HEK293 (cell line): ENCODE results near the gene MLLT6.

Experiments used
- CTCF ChIA-PET: fragments of 350-600 bp; formaldehyde crosslinking; extraction: SDS; loops from one replicate; lab custom pipeline; 2021; ENCODE audit warnings: antibody characterized with exemption; lab: Yijun Ruan, JAX
- POLR2A ChIA-PET: fragments of 300-600 bp; formaldehyde crosslinking; extraction: SDS; loops from one replicate; lab custom pipeline; 2020; ENCODE audit warnings: antibody characterized with exemption, inconsistent platforms; lab: Yijun Ruan, JAX
- H3K27ac ChIP-seq: fragments of 200-500 bp; sonication (Bioruptor generic); 2 replicates; pipeline ENCODE4 v1.5.1; 2014; ENCODE audit warnings: low read depth, low read length, control low read depth, inconsistent platforms; ENCODE audit errors: extremely low read depth
- H3K36me3 ChIP-seq, 2 experiments: fragments of 200-500 bp in 1 of 2; sonication (Bioruptor generic) in 1 of 2; 1 replicate in 1 of 2; 2 replicates in 1 of 2; pipeline ENCODE4 v1.5.1; 2014 to 2017; ENCODE audit warnings: inconsistent platforms in 2 of 2, low read length in 2 of 2; ENCODE audit not compliant: control insufficient read depth in 2 of 2, insufficient read depth in 1 of 2
- H3K4me1 ChIP-seq: fragments of 200-500 bp; sonication (Bioruptor generic); 2 replicates; pipeline ENCODE4 v1.5.1; 2014; ENCODE audit warnings: mild to moderate bottlenecking, low read length, inconsistent platforms; ENCODE audit not compliant: control insufficient read depth, insufficient read depth
- H3K4me3 ChIP-seq: 2 replicates; pipeline ENCODE4 v1.5.1; 2011; ENCODE audit warnings: low read depth, mild to moderate bottlenecking, control low read depth, low read length, moderate library complexity
- H3K9me3 ChIP-seq: fragments of 200-500 bp; sonication (Bioruptor generic); 2 replicates; pipeline ENCODE4 v1.5.1; 2014; ENCODE audit warnings: low read depth, low read length, inconsistent platforms; ENCODE audit not compliant: control insufficient read depth, insufficient read depth
- OSR2 ChIP-seq: fragments of 450-650 bp; formaldehyde crosslinking; IDR thresholded peaks from 2 replicates; pipeline ENCODE4 v1.5.1; 2016; ENCODE audit warnings: missing biosample characterization, missing genetic modification characterization
- SALL2 ChIP-seq: fragments of 450-650 bp; formaldehyde crosslinking; IDR thresholded peaks from 2 replicates; pipeline ENCODE4 v1.5.0; 2017; ENCODE audit warnings: missing biosample characterization, mild to moderate bottlenecking, missing genetic modification characterization, borderline replicate concordance
- ZFHX2 ChIP-seq: fragments of 450-650 bp; formaldehyde crosslinking; conservative IDR thresholded peaks from 2 replicates; pipeline ENCODE4 v1.5.1; 2016; ENCODE audit warnings: missing biosample characterization, missing genetic modification characterization
- ZNF112 ChIP-seq: fragments of 450-650 bp; formaldehyde crosslinking; IDR thresholded peaks from 2 replicates; pipeline ENCODE4 v1.5.0; 2017; ENCODE audit warnings: missing biosample characterization, missing genetic modification characterization
- ZNF132 ChIP-seq: fragments of 450-650 bp; formaldehyde crosslinking; IDR thresholded peaks from 2 replicates; pipeline ENCODE4 v1.5.1; 2017; ENCODE audit warnings: missing biosample characterization, missing genetic modification characterization, borderline replicate concordance
- ZNF157 ChIP-seq: fragments of 450-650 bp; formaldehyde crosslinking; IDR thresholded peaks from 2 replicates; pipeline ENCODE4 v1.5.1; 2016; ENCODE audit warnings: missing biosample characterization, missing genetic modification characterization
- ZNF266 ChIP-seq: fragments of 450-650 bp; formaldehyde crosslinking; IDR thresholded peaks from 2 replicates; pipeline ENCODE4 v1.5.1; 2016; ENCODE audit warnings: missing biosample characterization, missing genetic modification characterization, low read depth
- ZNF600 ChIP-seq: fragments of 450-650 bp; formaldehyde crosslinking; IDR thresholded peaks from 2 replicates; pipeline ENCODE4 v1.5.1; 2016; ENCODE audit warnings: missing biosample characterization, missing genetic modification characterization
- ZNF664 ChIP-seq: fragments of 450-650 bp; formaldehyde crosslinking; IDR thresholded peaks from 2 replicates; pipeline ENCODE4 v1.5.1; 2016; ENCODE audit warnings: missing biosample characterization, missing genetic modification characterization
- ZNF792 ChIP-seq: fragments of 450-650 bp; formaldehyde crosslinking; IDR thresholded peaks from 2 replicates; pipeline ENCODE4 v1.5.1; 2016; ENCODE audit warnings: missing biosample characterization, missing genetic modification characterization
- ZXDB ChIP-seq: fragments of 450-650 bp; formaldehyde crosslinking; IDR thresholded peaks from 2 replicates; pipeline ENCODE4 v1.5.1; 2016; ENCODE audit warnings: missing biosample characterization, missing genetic modification characterization
- TF ChIP-seq, protein P1 (sequence below): fragments of 450-650 bp; formaldehyde crosslinking; IDR thresholded peaks from 2 replicates; pipeline ENCODE4; 2016; ENCODE audit warnings: missing biosample characterization, missing genetic modification characterization
- TF ChIP-seq, protein P2 (sequence below): fragments of 450-650 bp; formaldehyde crosslinking; IDR thresholded peaks from 2 replicates; pipeline ENCODE4 v1.5.1; 2017; ENCODE audit warnings: missing biosample characterization, missing genetic modification characterization
- TF ChIP-seq, protein P3 (sequence below): fragments of 450-650 bp; formaldehyde crosslinking; IDR thresholded peaks from 2 replicates; pipeline ENCODE4 v1.5.1; 2016; ENCODE audit warnings: missing biosample characterization, missing genetic modification characterization
- TF ChIP-seq, protein P4 (sequence below): fragments of 450-650 bp; formaldehyde crosslinking; IDR thresholded peaks from 2 replicates; pipeline ENCODE4 v1.5.1; 2016; ENCODE audit warnings: missing biosample characterization, missing genetic modification characterization, low read depth

The MLLT6 gene

DNA sequence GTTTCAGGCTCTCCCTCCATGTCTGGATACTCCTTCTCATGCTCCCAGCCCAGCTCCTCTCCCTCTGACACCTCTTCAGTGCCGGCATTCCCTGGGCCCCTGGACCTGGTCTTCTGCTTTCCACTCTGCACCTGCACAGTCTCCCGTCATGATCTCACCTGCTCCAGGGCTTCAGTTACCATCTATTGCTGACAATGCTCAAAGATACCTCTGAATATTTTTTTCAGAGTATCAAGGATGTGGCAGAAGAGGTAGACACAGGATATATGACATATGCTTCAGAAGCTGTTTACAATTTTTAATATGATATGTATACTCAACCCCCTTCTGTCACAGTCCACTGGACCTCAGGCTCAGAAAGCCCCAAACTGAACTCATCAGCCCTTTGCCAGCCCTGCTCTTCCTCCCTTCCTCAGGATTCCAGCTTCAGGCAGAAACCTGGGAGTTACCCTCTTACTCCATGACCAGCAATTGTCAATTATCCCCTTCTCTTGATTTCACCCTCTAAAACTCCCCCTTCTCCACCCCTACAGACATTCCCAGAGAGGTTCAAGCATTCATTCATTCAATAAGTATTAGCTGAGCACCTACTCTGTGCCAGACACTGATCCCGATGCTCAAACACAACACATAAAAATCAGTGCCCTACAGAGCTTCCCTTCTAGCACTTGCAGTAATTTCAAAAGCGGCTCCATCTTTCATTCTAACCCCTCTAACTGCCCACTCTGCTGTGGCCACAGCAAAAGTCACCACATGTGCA is 7.8 kb upstream of the MLLT6 start:
- TF ChIP-seq, protein P1, sequence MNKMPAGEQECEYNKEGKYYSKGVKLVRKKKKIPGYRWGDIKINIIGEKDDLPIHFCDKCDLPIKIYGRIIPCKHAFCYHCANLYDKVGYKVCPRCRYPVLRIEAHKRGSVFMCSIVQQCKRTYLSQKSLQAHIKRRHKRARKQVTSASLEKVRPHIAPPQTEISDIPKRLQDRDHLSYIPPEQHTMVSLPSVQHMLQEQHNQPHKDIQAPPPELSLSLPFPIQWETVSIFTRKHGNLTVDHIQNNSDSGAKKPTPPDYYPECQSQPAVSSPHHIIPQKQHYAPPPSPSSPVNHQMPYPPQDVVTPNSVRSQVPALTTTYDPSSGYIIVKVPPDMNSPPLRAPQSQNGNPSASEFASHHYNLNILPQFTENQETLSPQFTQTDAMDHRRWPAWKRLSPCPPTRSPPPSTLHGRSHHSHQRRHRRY (tag by site-specific recombination): no peak
- TF ChIP-seq ZFHX2 (tag by site-specific recombination) (no peak), ZNF112 (tag by site-specific recombination) (no peak), ZNF664 (peak; percentile 82), ZNF792 (no peak), ZXDB (tag by site-specific recombination) (no peak), ZNF157 (no peak), ZNF600 (tag by site-specific recombination) (no peak)
- TF ChIP-seq, protein P2, sequence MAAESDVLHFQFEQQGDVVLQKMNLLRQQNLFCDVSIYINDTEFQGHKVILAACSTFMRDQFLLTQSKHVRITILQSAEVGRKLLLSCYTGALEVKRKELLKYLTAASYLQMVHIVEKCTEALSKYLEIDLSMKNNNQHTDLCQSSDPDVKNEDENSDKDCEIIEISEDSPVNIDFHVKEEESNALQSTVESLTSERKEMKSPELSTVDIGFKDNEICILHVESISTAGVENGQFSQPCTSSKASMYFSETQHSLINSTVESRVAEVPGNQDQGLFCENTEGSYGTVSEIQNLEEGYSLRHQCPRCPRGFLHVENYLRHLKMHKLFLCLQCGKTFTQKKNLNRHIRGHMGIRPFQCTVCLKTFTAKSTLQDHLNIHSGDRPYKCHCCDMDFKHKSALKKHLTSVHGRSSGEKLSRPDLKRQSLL: no peak
- no peaks in the 10 kb centered on the region for H3K36me3 ChIP-seq
- no peak overlapping the region for H3K27ac ChIP-seq
- CTCF ChIA-PET: interaction anchor here (0.7 to 1.7 kb wide), 6 partner anchors 11 to 31 kb away, joined by 3 to 4 read pairs (median 3); no protein-coding TSS in a partner anchor
- H3K4me3 ChIP-seq: no peak overlapping the region
- no peaks in the 10 kb centered on the region for H3K4me1 ChIP-seq
- POLR2A ChIA-PET: interaction anchor here (0.5 to 1.3 kb wide), 2 partner anchors 10 to 262 kb away, joined by 3 to 5 read pairs; no protein-coding TSS in a partner anchor
- no peaks in the 10 kb centered on the region for H3K9me3 ChIP-seq

DNA sequence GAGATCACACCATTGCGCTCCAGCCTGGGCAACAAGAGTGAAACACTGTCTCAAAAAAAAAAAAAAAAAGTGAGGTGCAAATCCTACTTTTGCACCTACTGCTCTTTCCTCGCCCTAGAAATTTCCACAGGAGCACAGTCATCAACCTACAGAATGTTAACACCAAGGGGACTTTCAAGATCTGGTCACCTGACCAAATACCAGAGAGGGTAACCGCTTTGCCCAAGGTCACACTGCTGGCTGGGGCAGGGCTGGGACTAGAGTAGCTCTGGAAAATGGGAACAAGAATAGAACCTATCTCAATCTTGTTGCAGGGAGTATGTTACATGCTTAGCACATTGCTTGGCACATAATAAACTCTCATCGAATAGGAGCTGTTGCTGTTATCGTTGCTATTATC is 6.3 kb upstream of the MLLT6 start:
- ChIA-PET CTCF (interaction anchor here (0.6 to 0.7 kb wide), 2 partner anchors 13 to 455 kb away, joined by 3 to 4 read pairs; no protein-coding TSS in a partner anchor), POLR2A (interaction anchor here (0.7 kb wide), 2 partner anchors 11 to 1654 kb away, joined by 3 read pairs; no protein-coding TSS in a partner anchor)
- no peaks in the 10 kb centered on the region for H3K9me3 ChIP-seq
- no peaks in the 10 kb centered on the region for H3K36me3 ChIP-seq
- no peak overlapping the region for H3K27ac ChIP-seq
- 0 out of 2 replicates have a peak, but pooled peaks cover 5% of the 10 kb centered on the region for H3K4me1 ChIP-seq
- TF ChIP-seq SALL2 (tag by site-specific recombination): no peak
- no peak for TF ChIP-seq ZNF132 (tag by site-specific recombination)
- TF ChIP-seq, protein P3, sequence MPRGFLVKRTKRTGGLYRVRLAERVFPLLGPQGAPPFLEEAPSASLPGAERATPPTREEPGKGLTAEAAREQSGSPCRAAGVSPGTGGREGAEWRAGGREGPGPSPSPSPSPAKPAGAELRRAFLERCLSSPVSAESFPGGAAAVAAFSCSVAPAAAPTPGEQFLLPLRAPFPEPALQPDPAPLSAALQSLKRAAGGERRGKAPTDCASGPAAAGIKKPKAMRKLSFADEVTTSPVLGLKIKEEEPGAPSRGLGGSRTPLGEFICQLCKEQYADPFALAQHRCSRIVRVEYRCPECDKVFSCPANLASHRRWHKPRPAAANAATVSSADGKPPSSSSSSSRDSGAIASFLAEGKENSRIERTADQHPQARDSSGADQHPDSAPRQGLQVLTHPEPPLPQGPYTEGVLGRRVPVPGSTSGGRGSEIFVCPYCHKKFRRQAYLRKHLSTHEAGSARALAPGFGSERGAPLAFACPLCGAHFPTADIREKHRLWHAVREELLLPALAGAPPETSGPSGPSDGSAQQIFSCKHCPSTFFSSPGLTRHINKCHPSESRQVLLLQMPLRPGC (tag by site-specific recombination): no peak
- no peak for TF ChIP-seq OSR2 (tag by site-specific recombination)
- TF ChIP-seq ZNF266 (tag by site-specific recombination): no peak
- TF ChIP-seq, protein P4, sequence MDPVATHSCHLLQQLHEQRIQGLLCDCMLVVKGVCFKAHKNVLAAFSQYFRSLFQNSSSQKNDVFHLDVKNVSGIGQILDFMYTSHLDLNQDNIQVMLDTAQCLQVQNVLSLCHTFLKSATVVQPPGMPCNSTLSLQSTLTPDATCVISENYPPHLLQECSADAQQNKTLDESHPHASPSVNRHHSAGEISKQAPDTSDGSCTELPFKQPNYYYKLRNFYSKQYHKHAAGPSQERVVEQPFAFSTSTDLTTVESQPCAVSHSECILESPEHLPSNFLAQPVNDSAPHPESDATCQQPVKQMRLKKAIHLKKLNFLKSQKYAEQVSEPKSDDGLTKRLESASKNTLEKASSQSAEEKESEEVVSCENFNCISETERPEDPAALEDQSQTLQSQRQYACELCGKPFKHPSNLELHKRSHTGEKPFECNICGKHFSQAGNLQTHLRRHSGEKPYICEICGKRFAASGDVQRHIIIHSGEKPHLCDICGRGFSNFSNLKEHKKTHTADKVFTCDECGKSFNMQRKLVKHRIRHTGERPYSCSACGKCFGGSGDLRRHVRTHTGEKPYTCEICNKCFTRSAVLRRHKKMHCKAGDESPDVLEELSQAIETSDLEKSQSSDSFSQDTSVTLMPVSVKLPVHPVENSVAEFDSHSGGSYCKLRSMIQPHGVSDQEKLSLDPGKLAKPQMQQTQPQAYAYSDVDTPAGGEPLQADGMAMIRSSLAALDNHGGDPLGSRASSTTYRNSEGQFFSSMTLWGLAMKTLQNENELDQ (tag by site-specific recombination): no peak
- TF ChIP-seq, all 188 proteins: peak for 0
- H3K4me3 ChIP-seq: no peak overlapping the region
